HCT116 (cell line): ENCODE data around the gene TM4SF4. TPM values are rescaled to one million over a fixed set of nuclear protein-coding genes. Genes with fewer than 3 reads are reported as not detected.

Experiments
- ATAC-seq: fragments of 200-7000 bp; cut with Tn5 transposase; 2 replicates; pipeline ENCODE4 v1.9.1; 2020; ENCODE audit warnings: mild to moderate bottlenecking, moderate library complexity
- BruUV-seq: library from RNA; stranded (reverse); fragments of 400-500 nt; replicated peaks from 2 replicates; lab custom pipeline; 2021; lab: Mats Ljungman, UMichigan
- CTCF ChIA-PET: fragments of 300-600 bp; sonication (Branson Sonifier 250); formaldehyde crosslinking; loops from one replicate; lab custom pipeline; 2021; ENCODE audit warnings: antibody characterized with exemption; lab: Charles Lee
- POLR2A ChIA-PET: fragments of 300-600, 350-600 bp; sonication (Branson Sonifier 250); formaldehyde crosslinking; loops from one replicate; lab custom pipeline; 2021; ENCODE audit warnings: antibody characterized with exemption; lab: Charles Lee
- RAD21 ChIA-PET, 2 experiments: fragments of 300-600 bp; sonication (Branson Sonifier 250); formaldehyde crosslinking; loops; one replicate each; lab custom pipeline; 2023; ENCODE audit warnings: low total read pairs in 2 of 2; ENCODE audit not compliant: uncharacterized antibody in 2 of 2, unreplicated experiment in 2 of 2, low non-redundant PET in 1 of 2; lab: Charles Lee
- DNase-seq: peaks from one replicate; pipeline ENCODE4 v3.0.0-alpha.2; 2010; ENCODE audit warnings: low read depth, low spot score
- H2AFZ ChIP-seq: fragments of 200-600 bp; shearing (Covaris generic), sonication (generic); 2 replicates; pipeline ENCODE4 v1.6.1; 2017; ENCODE audit warnings: low read depth, mixed run types, mixed read lengths, antibody characterized with exemption, low read length; ENCODE audit not compliant: poor library complexity, severe bottlenecking
- H3K27ac ChIP-seq: 2 replicates; pipeline ENCODE4 v1.5.1; 2012; ENCODE audit warnings: low read depth, low read length
- H3K27me3 ChIP-seq: fragments of 200-600 bp; sonication (generic); 2 replicates; pipeline ENCODE4 v1.6.1; 2016; ENCODE audit warnings: mixed run types, low read length, mixed read lengths; ENCODE audit not compliant: insufficient read depth
- H3K36me3 ChIP-seq, 2 experiments: fragments of 200-500 bp in 1 of 2; fragments of 200-600 bp in 1 of 2; sonication (Bioruptor generic) in 1 of 2; sonication (generic) in 1 of 2; 2 replicates each; pipeline versions ENCODE4 v1.5.1 to v1.6.1; 2014 to 2016; ENCODE audit warnings: low read length in 2 of 2, inconsistent platforms in 1 of 2, mixed read lengths in 1 of 2, mixed run types in 1 of 2; ENCODE audit not compliant: insufficient read depth in 2 of 2, control insufficient read depth in 1 of 2
- H3K4me1 ChIP-seq, 2 experiments: fragments of 200-600 bp in 1 of 2; sonication (generic) in 1 of 2; 2 replicates each; pipeline versions ENCODE4 v1.5.1 to v1.6.1; 2012 to 2017; ENCODE audit warnings: low read length in 2 of 2, inconsistent platforms in 1 of 2, mild to moderate bottlenecking in 1 of 2, mixed read lengths in 1 of 2, mixed run types in 1 of 2, moderate library complexity in 1 of 2; ENCODE audit not compliant: insufficient read depth in 2 of 2, control insufficient read depth in 1 of 2
- H3K4me2 ChIP-seq: fragments of 200-600 bp; sonication (generic); 2 replicates; pipeline ENCODE4 v1.6.1; 2017; ENCODE audit warnings: mixed run types, low read length, mixed read lengths
- H3K4me3 ChIP-seq, 2 experiments: fragments of 200-600 bp in 1 of 2; sonication (generic) in 1 of 2; replicated peaks in 1 of 2; 2 replicates each; pipeline ENCODE4 v1.5.1; 2011 to 2016; ENCODE audit warnings: low read length in 2 of 2, control low read depth in 1 of 2, low read depth in 1 of 2, mild to moderate bottlenecking in 1 of 2, mixed read lengths in 1 of 2, mixed run types in 1 of 2
- H3K79me2 ChIP-seq: fragments of 200-600 bp; sonication (generic); 2 replicates; pipeline ENCODE4 v1.6.1; 2017; ENCODE audit warnings: mild to moderate bottlenecking, mixed run types, low read length, moderate library complexity, mixed read lengths; ENCODE audit not compliant: insufficient read depth
- H3K9ac ChIP-seq: fragments of 200-600 bp; sonication (generic); 2 replicates; pipeline ENCODE4 v1.6.1; 2016; ENCODE audit warnings: low read length, mixed read lengths
- H3K9me2 ChIP-seq: fragments of 200-600 bp; sonication (generic), shearing (Covaris generic); 2 replicates; pipeline ENCODE4 v1.6.1; 2017; ENCODE audit warnings: mixed run types, mild to moderate bottlenecking, moderate library complexity; ENCODE audit not compliant: insufficient read depth
- H3K9me3 ChIP-seq, 2 experiments: fragments of 200-500 bp in 1 of 2; fragments of 200-600 bp in 1 of 2; sonication (Bioruptor generic) in 1 of 2; sonication (generic) in 1 of 2; 2 replicates each; pipeline ENCODE4 v1.6.1; 2014 to 2017; ENCODE audit warnings: low read length in 2 of 2, mixed read lengths in 2 of 2, inconsistent platforms in 1 of 2, low read depth in 1 of 2, mild to moderate bottlenecking in 1 of 2, mixed run types in 1 of 2, moderate library complexity in 1 of 2; ENCODE audit not compliant: control insufficient read depth in 1 of 2, insufficient read depth in 1 of 2
- H4K20me1 ChIP-seq: fragments of 200-600 bp; sonication (generic), shearing (Covaris generic); 2 replicates; pipeline ENCODE4 v1.6.1; 2017; ENCODE audit warnings: mixed run types, mild to moderate bottlenecking, moderate library complexity; ENCODE audit not compliant: insufficient read depth
- CBX3 ChIP-seq: IDR thresholded peaks from 2 replicates; pipeline ENCODE4 v1.6.1; 2012; ENCODE audit warnings: low read depth
- CTCF ChIP-seq, 3 experiments: fragments of 200-600 bp in 1 of 3; sonication (generic) in 1 of 3; IDR thresholded peaks in 2 of 3; conservative IDR thresholded peaks in 1 of 3; 2 replicates each; pipeline ENCODE4 v1.5.1; 2012 to 2017; ENCODE audit warnings: low read depth in 2 of 3, low read length in 2 of 3, antibody characterized with exemption in 1 of 3, borderline replicate concordance in 1 of 3, control low read depth in 1 of 3, mild to moderate bottlenecking in 1 of 3, mixed read lengths in 1 of 3, mixed run types in 1 of 3, moderate library complexity in 1 of 3; ENCODE audit not compliant: insufficient read depth in 1 of 3
- ELF1 ChIP-seq: IDR thresholded peaks from 2 replicates; pipeline ENCODE4 v1.6.1; 2012; ENCODE audit warnings: low read depth, borderline replicate concordance
- FOSL1 ChIP-seq: IDR thresholded peaks from 2 replicates; pipeline ENCODE4 v1.6.1; 2012; ENCODE audit warnings: low read depth
- POLR2A ChIP-seq: IDR thresholded peaks from 2 replicates; pipeline ENCODE4 v1.7.0; 2011; ENCODE audit warnings: borderline replicate concordance; ENCODE audit not compliant: insufficient read depth, insufficient read length; ENCODE audit errors: extremely low read depth
- REST ChIP-seq: IDR thresholded peaks from 2 replicates; pipeline ENCODE4 v1.6.1; 2012; ENCODE audit warnings: low read depth
- SIN3A ChIP-seq: IDR thresholded peaks from 2 replicates; pipeline ENCODE4 v1.6.1; 2012; ENCODE audit warnings: low read depth
- SP1 ChIP-seq: IDR thresholded peaks from 2 replicates; pipeline ENCODE4 v1.6.1; 2012; ENCODE audit warnings: low read depth
- SRF ChIP-seq: IDR thresholded peaks from 2 replicates; pipeline ENCODE4 v1.6.1; 2012; ENCODE audit warnings: low read depth
- YY1 ChIP-seq: IDR thresholded peaks from 2 replicates; pipeline ENCODE4 v1.6.1; 2011; ENCODE audit warnings: low read length, low read depth, moderate library complexity, mild to moderate bottlenecking; ENCODE audit not compliant: insufficient replicate concordance; ENCODE audit errors: extremely low read depth
- ZFX ChIP-seq: fragments of 450-650 bp; IDR thresholded peaks from 2 replicates; pipeline ENCODE4 v1.6.1; 2017
- intact Hi-C: fragments of 100-400 bp; cut with micrococcal nuclease; formaldehyde crosslinking; loops from 2 replicates; pipeline ENCODE4 v1.10.0; 2022
- total RNA-seq: library from RNA; stranded (reverse); gene quantifications from one replicate; pipeline ENCODE4 v1.2.1, GENCODE V29; 2021; ENCODE audit not compliant: unreplicated experiment
- TF ChIP-seq, protein P1 (sequence below): IDR thresholded peaks from 2 replicates; pipeline ENCODE4 v1.6.1; 2012

Gene TM4SF4
- total RNA-seq, 1 experiment from 2014 or later, result 0.91 TPM

GRCh38 chr3:149460117-149460516 lies 14.4 kb upstream of the TM4SF4 start:
- H2AFZ ChIP-seq, result no peak overlapping the region
- BruUV-seq, result no TSS peak
- intact Hi-C loops, result no loop called here
- H3K4me1 ChIP-seq, result no peaks in the 10 kb centered on the region
- no peaks in the 10 kb centered on the region for H3K27me3 ChIP-seq
- no peaks in the 10 kb centered on the region for H4K20me1 ChIP-seq
- no peak overlapping the region for H3K4me2 ChIP-seq
- no peak overlapping the region for H3K4me3 ChIP-seq
- H3K9me3 ChIP-seq, result no peaks in the 10 kb centered on the region
- ChIA-PET RAD21 (no interaction called here), POLR2A (no interaction called here), CTCF (no interaction called here)
- H3K27ac ChIP-seq, result no peak overlapping the region
- no peak for ATAC-seq
- TF ChIP-seq FOSL1 (no peak), SRF (no peak), SIN3A (no peak), CBX3 (no peak), ELF1 (no peak), POLR2A (no peak), YY1 (no peak), SP1 (no peak), ZFX (no peak)
- DNase-seq, result no peak
- peaks cover 3% of the 10 kb centered on the region; the same call in 1 of the 2 replicates for H3K9me2 ChIP-seq
- H3K36me3 ChIP-seq, result no peaks in the 10 kb centered on the region
- H3K9ac ChIP-seq, result no peak overlapping the region
- no peaks in the 10 kb centered on the region for H3K79me2 ChIP-seq

DNA sequence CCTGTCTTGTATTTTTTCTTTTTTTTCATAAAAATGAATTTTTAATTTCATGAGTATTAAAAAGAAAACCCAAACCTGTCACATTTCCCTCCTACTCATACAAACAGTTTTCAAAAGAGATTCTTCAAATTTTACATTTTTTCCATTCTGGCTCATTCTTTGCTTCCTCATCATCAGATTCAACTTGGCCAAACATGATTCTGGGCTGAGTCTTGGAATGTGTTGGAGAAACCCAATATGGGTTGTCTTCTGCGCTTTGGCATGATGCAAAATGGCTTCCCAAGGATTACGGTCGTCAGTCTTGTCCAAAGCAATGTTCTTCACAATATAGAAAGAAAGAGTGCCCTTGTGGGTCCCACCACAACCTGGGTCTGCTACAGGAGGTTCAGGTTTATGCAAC lies 12.4 kb upstream of the TM4SF4 start:
- Histone ChIP-seq H3K9ac (no peak overlapping the region), H3K4me1 (peaks cover 0 to 5% of the 10 kb centered on the region in 2 experiments; a peak in 1 of 4 replicates), H3K9me3 (no peaks in the 10 kb centered on the region), H3K36me3 (no peaks in the 10 kb centered on the region), H3K4me2 (no peak overlapping the region), H3K27me3 (no peaks in the 10 kb centered on the region), H4K20me1 (no peaks in the 10 kb centered on the region), H2AFZ (no peak overlapping the region), H3K79me2 (no peaks in the 10 kb centered on the region), H3K27ac (no peak overlapping the region), H3K4me3 (no peak overlapping the region), H3K9me2 (peaks cover 3% of the 10 kb centered on the region; the same call in 1 of the 2 replicates)
- no TSS peak for BruUV-seq
- TF ChIP-seq, protein P1, sequence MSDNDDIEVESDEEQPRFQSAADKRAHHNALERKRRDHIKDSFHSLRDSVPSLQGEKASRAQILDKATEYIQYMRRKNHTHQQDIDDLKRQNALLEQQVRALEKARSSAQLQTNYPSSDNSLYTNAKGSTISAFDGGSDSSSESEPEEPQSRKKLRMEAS, result no peak
- TF ChIP-seq REST (no peak), FOSL1 (no peak), SIN3A (no peak), CTCF (IDR thresholded peaks at IDR 0.05 in 2 of 3, conservative IDR thresholded peaks at IDR 0.05 in 1 of 3; ENCODE audit: borderline replicate concordance in 1 of 3, insufficient read depth in 1 of 3, low read depth in 2 of 3, low read length in 2 of 3) (no peak)
- ChIA-PET CTCF (no interaction called here), RAD21 (no interaction called here), POLR2A (no interaction called here)
- DNase-seq, result no peak
- intact Hi-C loops, result no loop called here
- ATAC-seq, result no peak
